DMS53 treated with DMSO at 0.1 percent for 48 hours (cell line): ENCODE measurements around the gene OGFR.

ENCODE experiments used
- DNase-seq: peaks from one replicate; lab custom pipeline; 2025; ENCODE audit not compliant: unreplicated experiment; lab: John Stamatoyannopoulos, UW

OGFR gene, protein sequence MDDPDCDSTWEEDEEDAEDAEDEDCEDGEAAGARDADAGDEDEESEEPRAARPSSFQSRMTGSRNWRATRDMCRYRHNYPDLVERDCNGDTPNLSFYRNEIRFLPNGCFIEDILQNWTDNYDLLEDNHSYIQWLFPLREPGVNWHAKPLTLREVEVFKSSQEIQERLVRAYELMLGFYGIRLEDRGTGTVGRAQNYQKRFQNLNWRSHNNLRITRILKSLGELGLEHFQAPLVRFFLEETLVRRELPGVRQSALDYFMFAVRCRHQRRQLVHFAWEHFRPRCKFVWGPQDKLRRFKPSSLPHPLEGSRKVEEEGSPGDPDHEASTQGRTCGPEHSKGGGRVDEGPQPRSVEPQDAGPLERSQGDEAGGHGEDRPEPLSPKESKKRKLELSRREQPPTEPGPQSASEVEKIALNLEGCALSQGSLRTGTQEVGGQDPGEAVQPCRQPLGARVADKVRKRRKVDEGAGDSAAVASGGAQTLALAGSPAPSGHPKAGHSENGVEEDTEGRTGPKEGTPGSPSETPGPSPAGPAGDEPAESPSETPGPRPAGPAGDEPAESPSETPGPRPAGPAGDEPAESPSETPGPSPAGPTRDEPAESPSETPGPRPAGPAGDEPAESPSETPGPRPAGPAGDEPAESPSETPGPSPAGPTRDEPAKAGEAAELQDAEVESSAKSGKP

GRCh38 chr20:62804627-62805154, at the start of gene OGFR:
Gene OGFR (plus strand): TSS chr20:62804835. CDS start chr20:62804860, 25 bp downstream.
- no peak for DNase-seq

DNA sequence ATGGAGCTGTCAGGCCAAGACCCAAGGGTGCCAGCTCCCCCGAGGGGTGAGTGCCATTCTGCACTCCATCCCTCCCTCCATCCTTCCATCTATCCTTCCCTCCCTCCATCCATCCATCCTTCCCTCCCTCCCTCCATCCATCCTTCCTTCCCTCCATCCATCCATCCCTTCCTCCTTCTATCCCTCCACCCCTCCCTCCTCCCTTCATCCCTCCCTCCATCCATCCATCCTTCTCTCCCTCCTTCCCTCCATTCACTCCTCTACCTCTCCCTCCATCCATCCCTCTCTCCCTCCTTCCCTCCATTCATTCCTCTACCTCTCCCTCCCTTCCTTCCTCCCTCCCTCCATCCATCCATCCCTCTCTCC, 49.7 kb upstream of the OGFR start:
- DNase-seq = no peak

DNA sequence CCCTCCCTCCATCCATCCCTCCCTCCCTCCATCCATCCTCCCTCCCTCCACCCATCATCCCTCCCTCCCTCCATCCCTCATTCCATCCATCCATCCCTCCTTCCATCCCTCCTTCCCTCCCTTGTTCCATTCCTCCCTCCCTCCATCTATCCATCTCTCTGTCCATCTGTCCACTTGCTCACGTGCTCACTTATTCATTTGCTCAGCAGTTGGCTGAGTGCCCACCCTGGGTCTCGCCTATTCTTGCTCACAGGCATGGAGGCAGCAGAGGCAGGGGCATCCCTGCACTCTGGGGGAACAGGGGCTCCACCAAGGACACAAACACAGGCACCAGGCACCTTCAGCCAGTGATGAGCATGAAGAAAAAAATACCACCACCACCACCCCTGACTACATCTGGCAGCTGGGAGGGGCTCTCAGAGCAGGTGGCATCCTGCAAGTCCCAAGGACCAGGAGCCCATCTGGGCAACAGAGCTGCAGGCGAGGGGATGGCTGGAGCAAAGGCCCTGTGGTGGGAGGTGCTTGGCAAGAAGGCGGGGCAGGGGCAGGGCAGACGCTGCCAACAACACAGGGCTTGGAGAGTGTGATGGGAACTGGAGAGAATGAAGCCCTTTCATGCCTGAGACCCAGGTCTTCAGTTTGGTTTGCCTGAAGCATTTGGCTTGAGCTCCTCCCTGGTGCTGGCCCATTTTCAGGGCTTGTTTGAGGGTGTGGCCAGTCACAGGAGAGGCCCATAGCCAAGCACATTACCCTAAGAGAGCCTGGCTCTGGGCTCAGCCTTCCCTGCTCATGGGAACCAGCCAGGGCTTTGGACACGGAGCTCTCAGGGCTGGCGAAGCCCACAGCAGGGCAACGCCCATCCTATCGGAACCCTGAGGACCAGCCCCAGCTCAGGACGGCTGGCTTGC, 48.6 kb upstream of the OGFR start:
- DNase-seq = no peak

- DNase-seq = no peak
Observed at GRCh38 chr20:62758226-62758912, 46.3 kb upstream of the OGFR start.

DNA sequence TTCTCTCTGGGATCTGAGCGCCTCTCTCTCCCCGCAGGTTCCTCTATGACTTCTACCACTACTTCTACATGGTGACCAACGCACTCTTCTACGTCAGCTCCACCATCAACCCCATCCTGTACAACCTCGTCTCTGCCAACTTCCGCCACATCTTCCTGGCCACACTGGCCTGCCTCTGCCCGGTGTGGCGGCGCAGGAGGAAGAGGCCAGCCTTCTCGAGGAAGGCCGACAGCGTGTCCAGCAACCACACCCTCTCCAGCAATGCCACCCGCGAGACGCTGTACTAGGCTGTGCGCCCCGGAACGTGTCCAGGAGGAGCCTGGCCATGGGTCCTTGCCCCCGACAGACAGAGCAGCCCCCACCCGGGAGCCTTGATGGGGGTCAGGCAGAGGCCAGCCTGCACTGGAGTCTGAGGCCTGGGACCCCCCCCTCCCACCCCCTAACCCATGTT, 44.6 kb upstream of the OGFR start:
- no peak for DNase-seq

DNA sequence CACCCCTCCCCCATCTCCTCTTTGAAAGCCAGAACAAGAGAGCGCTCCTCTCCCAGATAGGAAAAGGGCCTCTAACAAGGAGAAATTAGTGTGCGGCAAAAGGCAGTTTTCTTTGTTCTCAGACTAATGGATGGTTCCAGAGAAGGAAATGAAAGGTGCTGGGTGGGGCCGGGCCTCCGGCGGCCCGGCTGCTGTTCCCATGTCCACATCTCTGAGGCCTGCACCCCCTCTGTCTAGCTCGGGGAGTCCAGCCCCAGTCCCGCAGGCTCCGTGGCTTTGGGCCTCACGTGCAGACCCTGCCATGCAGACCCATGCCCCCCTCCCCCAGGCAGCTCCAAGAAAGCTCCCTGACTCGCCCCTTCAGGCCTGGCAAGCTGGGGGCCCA, 44.2 kb upstream of the OGFR start:
- no peak for DNase-seq

DNA sequence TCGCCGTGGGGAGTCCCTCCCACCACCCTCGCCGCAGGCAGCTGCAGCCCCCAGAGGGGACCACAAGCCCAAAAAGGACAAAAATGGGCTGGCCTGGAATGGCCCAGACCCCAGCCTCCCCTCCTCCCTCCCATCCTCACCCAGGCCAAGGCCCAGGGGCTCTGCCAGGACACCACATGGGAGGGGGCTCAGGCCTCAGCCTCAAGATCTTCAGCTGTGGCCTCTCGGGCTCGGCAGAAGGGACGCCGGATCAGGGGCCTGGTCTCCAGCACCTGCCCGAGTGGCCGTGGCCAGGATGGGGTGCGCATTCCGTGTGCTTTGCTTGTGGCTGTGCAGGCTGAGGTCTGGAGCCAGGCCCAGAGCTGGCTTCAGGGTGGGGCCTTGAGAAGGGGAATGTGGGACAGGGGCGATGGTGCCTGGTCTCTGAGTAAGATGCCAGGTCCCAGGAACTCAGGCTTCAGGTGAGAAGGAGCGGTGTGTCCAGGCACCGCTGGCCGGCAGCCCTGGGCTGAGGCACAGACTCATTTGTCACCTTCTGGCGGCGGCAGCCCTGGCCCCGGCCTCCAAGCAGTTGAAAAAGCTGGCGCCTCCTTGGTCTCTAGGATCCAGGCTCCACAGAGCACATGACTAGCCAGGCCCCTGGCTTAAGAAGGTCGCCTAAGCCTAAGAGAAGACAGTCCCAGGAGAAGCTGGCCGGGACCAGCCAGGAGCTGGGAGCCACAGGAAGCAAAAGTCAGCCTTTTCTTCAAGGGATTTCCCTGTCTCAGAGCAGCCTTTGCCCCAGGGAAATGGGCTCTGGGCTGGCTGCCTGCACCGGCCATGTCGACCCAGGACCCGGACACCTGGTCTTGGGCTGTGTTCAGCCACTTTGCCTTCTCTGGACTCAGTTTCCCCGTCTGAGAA, 43.5 kb upstream of the OGFR start:
- DNase-seq = no peak

GRCh38 chr20:62761759-62762131, 42.9 kb upstream of the OGFR start:
- DNase-seq = no peak

DNA sequence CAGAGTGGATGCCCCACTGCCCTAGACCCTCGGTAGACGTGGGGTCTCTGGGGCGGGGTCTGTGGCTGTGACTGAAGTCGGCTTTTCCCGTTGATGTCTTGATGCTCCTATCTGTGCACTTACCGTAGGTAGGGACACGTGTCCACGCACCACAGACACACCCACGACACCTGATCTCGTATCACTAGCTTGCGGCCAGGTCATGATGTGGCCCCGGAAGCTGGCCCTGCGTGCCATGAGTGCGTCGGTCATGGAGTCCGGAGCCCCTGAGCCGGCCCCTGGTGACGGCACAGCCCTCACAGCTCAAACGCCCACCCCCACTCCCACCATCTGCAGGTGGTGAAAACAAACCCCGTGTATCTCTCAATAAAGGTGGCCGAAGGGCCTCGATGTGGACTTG, 42.3 kb upstream of the OGFR start:
- DNase-seq = no peak

DNA sequence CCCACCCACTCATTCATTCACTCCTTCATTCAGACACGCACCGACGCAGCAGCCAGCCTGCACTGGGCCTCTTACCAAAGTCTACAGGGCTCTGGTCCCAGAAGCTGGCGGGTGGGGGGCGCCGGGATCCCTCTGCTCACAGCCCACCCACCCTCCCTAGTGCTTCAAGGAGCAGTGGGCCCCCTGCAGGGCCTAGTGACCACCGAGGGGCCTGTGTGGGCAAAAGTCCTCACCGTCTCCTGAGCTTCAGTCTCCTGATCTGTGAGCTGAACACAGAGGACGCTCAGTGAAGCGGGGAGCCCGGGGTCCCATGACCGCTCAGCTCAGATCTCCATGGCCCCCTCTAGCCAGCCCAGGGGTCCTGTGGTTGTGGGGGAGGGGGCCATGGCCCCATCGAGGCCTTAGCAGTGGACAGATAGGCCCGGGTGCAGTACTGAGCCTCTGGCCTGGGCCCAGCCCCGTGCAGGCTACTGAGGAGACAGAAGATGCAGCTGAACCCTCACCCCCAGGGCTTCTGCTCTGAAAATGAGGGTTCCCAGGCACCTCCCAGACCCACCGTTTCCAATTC, 41.8 kb upstream of the OGFR start:
- no peak for DNase-seq

- no peak for DNase-seq
Observed at GRCh38 chr20:62763404-62763803, 41.2 kb upstream of the OGFR start.

DNA sequence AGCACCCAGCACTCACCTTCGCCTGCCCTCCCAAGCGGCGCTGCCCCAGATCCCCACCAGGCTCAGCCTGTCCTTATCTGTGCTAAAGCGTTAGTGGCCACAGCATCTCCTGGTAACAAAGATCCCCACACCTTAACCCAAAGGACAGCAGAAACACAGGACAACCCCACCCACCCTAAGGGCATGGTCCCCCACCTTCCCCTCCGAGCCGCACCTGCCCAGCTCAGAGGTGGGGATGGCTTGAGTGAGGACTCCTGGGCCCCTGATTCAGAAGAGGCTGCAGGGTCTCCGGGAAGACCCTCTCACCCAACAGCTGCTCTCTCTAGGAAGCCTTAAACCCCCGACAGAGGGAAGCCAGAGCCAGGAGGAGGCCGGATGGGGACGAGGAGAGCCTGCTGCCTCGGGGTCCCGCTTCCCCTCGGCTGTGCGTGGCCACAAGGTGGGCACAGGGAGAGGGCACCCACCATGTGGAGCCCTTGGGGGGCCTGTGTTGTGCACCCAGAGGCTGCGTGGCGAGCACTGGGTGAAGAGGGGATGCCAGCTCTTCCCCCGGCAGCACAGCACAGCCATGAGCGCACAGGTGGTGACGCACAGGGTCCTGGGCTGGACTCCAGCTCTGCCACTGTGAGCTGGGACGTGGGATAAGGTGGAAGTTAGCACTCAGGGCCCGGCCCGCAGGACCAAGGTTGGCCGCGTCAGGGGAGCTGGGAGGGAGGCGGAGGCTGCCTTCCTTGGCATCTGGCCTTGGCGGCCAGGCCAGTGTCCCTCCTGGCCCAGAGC, 40.3 kb upstream of the OGFR start:
- no peak for DNase-seq

GRCh38 chr20:62765021-62765420, 39.6 kb upstream of the OGFR start:
- no peak for DNase-seq

GRCh38 chr20:62765432-62766070, 39.1 kb upstream of the OGFR start:
- DNase-seq = no peak

DNA sequence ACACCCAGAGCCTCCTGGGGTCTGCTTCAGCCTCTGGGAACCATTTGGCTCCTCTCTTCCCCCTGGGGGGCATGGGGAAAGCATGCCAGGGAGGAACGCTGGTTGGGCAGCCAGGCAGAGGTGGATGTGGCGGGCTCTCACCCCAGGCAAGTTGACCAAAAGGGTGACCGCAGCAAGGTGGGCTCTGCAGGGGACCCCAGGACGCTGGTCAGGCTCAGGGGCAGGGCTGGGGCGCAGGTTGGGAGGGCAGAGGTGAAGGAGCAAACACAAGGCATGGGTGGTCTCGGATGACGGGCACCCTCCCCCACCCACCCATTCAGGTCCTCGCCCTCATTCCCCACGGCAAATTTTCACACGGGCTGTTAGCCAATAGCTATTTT, 38.6 kb upstream of the OGFR start:
- no peak for DNase-seq

DNA sequence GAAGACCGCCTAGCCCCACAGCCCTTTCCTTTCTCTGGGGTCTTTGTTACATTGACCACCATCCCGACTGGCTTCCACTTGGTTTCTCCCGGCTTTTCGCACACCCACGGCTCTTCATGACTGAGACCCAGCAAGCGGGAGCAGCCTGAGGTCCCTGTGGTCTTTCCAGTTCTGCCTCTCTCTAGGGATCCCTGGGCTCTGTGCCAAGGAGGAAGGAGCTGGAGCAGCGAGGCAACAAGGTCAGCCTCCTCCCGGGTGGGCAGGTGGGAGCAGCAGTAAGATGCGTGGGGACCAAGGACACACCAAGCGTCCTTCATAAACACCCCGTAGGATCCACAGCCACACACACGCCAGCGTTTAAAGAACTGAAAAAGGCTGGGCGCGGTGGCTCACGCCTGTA, 37.9 kb upstream of the OGFR start:
- DNase-seq = no peak

- DNase-seq = no peak
Observed at GRCh38 chr20:62768234-62768546, 36.4 kb upstream of the OGFR start.

GRCh38 chr20:62768551-62769287, 35.9 kb upstream of the OGFR start:
- DNase-seq = no peak
